Stimulated activated CD4-positive, alpha-beta T cell treated with anti-CD3 and anti-CD28 coated beads, Interleukin-15, amount 100 ng/mL, for 1 hour (primary cell): ENCODE measurements around the gene IMPDH1.
A peak's percentile ranks its signal among the peaks of the same experiment; 100 is the strongest.

ENCODE experiments used
- DNase-seq, 2 donors: peaks; one replicate each; pipeline ENCODE4 v3.0.0-alpha.2; 2020; ENCODE audit warnings: low read depth in 1 of 2, low spot score in 1 of 2

The IMPDH1 gene

GRCh38 chr7:128405471-128406313 lies 4.1 kb downstream of the IMPDH1 start:
- DNase-seq, result peak; percentile 19 to 49

DNA sequence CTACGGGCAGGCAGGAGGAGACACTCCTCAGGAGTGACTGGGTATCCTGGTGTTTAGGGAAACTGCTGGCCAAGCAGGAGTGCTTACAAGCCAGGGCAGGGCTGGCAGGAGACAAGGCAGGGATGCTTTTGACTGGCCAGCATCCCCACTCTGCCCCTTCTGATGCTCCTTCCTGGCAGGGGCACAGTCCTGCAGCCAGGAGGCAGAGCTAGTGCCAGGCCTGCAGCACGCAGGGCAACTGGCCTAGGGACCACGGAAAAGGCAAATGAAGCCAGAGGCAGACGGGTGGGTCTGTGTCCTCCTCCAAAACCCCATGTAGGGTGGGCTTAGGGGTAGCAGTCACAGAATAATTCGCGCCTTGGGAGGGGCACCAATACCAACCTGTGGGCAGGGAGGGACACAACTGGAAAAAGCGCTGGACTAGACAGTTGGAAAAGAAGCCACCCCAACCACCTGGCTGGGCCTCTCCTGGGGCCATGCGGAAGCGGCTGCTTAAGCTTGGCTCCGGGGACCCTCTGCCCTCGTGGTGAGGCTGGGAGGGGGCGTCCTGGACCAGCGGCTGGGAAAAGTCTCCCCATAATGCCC lies 4.8 kb downstream of the IMPDH1 start:
- no peak for DNase-seq

DNA sequence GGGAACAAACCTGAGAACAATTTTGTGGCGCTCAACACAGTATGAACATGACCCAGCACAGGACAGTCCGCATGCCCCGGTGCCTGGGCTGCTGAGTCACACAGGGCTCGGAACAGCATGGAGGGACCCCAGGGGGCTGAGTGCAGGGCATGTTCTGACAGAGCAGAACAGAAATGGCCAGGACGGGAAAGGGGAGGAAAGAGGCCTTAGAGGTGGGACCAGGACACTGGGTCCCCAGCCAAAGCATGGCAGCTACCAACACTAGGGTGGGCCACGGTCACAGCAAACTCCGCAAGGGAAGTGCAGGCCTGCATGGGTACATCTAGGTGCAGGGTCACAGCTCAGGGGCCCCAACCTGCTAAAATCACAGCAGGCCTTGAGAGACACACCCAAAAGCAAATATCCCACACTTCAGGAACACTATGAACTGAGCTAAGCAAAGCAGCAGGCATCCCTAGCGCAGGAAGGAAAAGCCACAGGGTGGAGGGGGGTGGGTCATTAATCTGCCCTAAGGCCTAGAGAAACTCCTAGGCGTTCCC lies 5.6 kb downstream of the IMPDH1 start:
- DNase-seq, result no peak

DNA sequence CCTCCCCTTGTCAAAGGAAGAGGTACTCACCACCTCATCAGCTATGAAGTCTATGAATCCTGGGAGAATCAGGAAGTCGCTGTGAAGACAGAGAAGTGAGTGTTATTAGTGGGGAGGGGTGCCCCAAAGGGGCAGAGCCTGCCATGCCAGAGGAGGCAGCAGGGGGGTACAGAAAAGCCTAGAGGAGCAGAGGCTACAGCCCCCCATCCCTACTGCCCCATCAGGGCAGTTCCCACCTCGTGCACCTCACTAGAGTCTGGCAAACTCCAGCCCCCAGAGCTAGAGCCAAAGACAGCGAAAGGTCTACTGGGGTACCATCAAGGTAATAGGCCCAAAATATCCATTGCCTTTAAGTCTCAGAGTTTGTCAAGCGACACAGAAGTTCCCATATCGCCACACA lies 6.1 kb downstream of the IMPDH1 start:
- DNase-seq, result no peak

DNA sequence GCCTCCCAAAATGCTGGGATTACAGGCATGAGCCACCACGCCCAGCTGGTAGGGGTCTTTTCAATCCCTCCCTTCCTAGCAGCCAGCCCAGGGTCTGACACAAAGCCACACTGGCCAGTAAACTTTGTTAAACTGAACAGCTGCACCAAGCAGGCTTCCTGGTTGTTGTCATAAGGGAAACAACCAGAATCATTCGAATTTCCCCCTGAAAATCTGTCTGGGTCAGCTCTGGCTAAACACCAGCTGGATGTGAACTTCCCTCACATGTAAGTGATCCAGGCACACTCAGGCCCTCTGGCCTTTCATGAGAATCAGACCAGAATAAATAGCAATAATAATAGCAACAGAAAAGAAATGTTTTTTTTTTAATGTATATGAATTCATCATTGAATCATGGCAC lies 7.4 kb downstream of the IMPDH1 start:
- no peak for DNase-seq

DNA sequence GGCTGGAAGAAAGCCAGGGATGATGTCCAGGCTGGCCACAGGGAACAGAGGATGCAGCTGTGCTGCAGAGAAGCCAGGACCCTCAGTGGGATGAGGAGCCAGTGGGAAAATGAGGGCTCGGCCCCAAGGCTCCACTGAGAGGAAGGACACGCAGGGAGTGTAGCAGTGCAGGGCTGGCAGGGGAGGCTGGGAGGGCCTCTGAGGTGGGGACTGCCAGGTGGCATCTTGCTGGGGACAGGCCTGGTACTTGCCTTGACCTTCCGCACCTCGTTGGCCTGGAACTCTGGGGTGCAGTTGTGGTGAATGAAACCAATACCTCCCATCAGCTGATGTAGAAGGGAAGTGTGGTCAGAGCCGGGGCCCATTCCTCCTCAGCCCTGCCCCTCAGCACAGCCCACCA lies 9.2 kb downstream of the IMPDH1 start:
- no peak for DNase-seq

DNA sequence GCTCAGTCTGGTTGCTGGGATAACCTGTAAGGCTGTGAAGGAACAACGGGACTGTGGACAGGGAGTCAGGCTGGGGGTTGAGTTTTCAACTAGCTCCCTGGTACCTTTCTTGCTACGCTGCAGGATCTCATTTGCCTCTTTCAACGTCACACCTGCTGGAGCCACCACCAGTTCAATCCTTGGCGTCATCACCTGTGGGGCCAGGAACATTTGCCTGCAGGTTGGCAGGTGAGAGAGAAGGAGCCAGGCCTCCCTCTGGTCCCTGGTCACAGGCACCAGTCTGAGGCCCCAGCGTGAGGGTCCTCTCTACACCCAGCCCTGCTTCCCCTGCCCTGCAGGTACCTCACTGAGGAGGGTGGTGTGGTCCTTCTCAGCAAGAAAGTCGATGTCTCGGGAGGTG lies 9.8 kb downstream of the IMPDH1 start:
- no peak for DNase-seq

GRCh38 chr7:128398841-128399135 lies 11.0 kb downstream of the IMPDH1 start:
- DNase-seq, result no peak

GRCh38 chr7:128398016-128398840 lies 11.6 kb downstream of the IMPDH1 start:
- DNase-seq, result no peak

DNA sequence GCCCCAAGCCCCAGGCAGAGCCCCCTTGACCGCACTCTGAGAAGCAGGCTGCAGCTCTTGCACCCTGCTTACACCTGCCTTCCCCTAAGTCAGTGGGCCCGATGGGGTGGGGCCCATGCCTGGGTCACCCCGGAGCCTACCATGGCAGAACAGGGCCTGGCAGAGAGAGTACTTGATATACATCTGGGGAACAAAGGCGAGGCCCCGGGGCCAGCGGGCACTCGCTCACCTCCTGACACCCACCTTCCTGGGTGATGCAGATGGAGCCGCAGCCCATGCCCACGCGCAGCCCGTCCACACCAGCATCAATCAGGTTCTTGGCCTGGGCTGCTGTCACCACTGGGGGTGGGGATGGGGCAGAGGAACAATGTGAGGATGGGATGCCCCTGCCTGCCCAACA lies 13.4 kb downstream of the IMPDH1 start:
- DNase-seq, result no peak

GRCh38 chr7:128395748-128396147 lies 14.0 kb downstream of the IMPDH1 start:
- no peak for DNase-seq

DNA sequence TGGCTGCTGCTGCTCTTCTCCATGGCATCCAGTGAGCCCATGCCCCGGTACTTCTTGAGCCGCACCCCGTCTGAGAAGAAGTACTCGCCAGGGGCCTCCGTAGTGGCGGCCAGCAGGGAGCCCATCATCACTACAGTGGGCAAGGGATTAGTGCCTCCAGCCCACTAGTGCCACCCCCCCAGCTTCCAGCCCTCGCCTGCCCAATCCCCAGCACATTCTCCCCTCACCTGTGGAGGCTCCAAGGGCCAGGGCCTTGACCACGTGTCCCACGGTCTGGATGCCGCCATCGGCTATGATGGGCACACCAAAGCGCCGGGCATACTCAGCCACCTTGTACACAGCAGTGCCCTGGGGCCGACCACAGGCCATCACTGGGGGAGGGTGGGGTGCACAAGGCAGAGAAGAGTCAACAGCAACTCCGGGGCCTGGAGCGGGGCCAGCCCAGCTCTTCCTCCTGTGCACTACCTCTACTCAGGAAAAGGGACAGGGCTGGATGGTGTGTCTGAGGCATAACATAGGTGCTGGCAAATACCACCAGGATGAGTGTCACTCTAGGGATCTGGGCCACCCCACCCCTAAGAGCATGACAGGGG lies 14.8 kb downstream of the IMPDH1 start:
- no peak for DNase-seq

- no peak for DNase-seq
Observed at GRCh38 chr7:128393526-128394330, 16.1 kb downstream of the IMPDH1 start.

- DNase-seq, result no peak
Observed at GRCh38 chr7:128392446-128393327, 17.1 kb downstream of the IMPDH1 start.

- DNase-seq, result no peak
Observed at GRCh38 chr7:128391805-128392204, 18.0 kb downstream of the IMPDH1 start.

DNA sequence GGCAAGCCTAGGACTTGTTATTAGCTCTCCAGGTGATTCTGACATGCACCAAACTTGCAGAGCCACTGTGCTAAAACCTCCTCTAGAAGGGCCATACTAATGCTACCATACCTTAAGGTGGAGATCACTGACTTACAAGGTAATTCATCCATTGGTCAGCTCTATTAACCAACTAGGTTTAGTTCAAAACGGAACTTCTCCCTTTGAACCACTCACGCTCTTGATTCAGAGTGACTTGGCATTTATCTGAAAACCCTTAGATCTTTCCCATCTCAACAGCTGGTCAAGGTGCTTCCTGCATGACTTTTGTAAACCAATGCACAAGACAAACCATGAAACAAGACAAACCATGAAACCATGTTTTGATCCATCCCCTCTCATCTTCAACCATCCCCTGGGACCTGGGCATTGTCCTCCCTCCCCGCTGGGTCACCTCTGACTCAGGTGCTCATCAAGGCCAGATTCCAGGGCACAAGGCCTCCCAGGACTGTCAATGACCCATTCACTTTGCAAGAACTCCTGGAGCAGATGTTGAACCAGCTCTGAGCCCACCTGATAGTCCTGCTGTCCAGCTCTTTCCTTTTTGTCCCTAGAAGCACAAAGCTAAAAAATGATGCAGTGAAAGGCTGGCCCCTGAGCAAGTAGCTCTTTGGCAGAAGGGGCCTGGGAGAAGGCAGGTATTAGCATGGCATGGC lies 18.8 kb downstream of the IMPDH1 start:
- DNase-seq, result no peak

- DNase-seq, result no peak
Observed at GRCh38 chr7:128389618-128390329, 20.0 kb downstream of the IMPDH1 start.

- DNase-seq, result no peak
Observed at GRCh38 chr7:128389085-128389617, 20.6 kb downstream of the IMPDH1 start.
